GM19099 (cell line): ENCODE results near the gene LRRC43.

Source experiments
- POLR2A ChIP-seq: IDR thresholded peaks from 3 replicates; pipeline ENCODE4 v1.6.1; 2011; ENCODE audit warnings: low read depth; ENCODE audit not compliant: insufficient read length; ENCODE audit errors: extremely low read depth

LRRC43 gene, protein sequence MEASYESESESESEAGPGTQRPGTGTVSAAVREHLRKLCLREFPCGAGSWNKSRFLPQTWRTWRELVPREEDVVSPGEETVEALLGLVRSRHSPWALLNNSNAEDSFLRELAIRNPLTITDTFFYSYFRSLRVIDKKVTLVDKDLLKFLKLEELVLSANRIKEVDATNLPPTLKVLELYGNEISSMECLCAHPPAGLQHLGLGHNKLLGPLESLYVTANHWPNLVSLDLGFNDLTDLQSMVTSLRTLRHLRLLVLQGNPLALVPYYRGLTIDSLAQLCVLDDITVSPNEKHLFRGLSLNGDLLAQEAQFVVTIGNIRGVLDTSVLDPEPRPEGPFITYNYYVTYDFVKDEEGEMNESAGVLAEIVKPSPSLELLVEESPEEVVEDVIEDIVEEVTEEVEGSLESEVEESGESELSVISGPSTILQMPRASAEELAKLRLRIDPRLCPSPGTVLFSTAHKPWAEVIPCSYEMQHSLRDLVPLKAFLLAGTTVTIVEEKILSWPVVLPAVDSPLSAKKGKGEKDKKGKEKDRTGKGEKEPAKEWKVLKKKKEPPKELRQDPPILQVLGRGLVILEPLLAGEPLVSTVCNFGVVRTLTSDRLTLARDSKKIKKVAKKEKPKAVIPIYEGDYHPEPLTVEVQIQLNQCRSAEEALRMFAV

GRCh38 chr12:122182887-122183587 lies at the start of gene LRRC43:
LRRC43 (plus strand) TSS chr12:122183123; CDS start chr12:122183145, 22 bp downstream.
- no peak for TF ChIP-seq POLR2A

- no peak for TF ChIP-seq POLR2A
Measured at GRCh38 chr12:122133192-122133950, 49.6 kb upstream of the LRRC43 start.

DNA sequence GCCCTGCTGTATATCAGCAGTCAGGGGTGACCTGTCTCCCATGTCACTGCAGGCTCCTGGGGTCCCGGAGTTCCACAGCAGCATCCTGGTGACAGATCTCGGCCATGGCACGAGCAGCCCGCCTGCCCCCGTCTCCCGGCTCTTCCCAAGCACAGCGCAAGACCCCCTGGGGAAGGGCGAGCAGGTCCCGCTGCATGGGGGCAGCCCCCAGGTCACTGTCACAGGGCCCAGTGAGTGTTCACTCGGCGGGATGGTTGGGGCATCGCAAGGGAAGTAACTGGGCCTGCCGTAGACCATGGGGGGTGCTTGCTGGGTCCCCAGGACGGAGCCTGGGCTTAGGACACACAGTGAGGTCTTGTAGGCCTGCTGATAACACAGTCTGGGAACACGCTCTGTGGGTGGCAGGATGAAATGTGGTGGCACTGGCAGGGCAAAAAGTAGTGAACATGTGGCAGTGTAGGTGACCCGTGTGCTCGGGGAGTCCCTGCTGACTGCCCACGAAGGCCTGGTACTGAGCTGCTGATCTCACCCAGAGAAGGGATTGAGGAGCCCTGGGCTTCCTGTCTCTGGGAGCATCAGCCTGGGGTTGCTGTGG lies 47.4 kb upstream of the LRRC43 start:
- no peak for TF ChIP-seq POLR2A

DNA sequence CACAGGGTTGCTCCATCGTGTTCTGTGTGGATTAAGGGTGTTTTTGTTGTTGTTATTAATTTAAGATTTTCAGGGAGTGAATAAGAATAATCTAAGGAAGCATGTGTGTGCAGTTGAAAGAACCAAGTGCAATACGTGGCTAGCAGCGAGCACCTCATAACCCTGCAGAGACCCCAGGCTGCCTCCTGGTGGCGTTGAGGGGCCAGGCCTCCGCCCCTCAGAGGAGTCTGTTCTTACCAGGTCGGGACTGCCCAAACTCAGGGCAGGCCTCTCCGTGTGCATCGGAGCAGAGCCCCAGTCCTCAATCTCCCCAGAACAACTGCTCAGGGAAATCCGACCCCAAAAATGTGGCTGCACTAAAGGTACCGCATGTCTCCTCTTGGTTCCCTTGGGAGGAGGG lies 45.7 kb upstream of the LRRC43 start:
- TF ChIP-seq POLR2A = no peak

DNA sequence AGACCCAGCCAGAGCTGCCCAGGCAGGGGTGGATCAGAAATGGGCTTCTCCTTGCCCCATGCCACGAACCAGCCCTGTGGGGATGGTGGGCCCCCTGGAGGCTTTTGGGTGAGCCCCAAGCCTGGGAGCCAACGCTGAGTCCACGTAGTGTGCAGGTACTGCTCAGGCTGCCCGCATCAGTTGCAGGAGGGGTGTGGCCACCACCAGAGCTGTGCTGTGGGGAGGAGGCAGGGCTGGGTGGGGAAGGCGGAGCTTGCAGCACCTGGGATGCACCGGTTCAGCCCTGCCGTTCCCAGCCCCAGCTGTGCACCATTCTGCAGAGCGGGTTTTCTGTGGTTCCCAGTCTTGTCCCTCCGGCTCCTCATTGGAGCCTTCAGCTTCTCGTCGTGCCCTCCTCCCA lies 45.2 kb upstream of the LRRC43 start:
- no peak for TF ChIP-seq POLR2A

GRCh38 chr12:122138181-122138580 lies 44.7 kb upstream of the LRRC43 start:
- no peak for TF ChIP-seq POLR2A

DNA sequence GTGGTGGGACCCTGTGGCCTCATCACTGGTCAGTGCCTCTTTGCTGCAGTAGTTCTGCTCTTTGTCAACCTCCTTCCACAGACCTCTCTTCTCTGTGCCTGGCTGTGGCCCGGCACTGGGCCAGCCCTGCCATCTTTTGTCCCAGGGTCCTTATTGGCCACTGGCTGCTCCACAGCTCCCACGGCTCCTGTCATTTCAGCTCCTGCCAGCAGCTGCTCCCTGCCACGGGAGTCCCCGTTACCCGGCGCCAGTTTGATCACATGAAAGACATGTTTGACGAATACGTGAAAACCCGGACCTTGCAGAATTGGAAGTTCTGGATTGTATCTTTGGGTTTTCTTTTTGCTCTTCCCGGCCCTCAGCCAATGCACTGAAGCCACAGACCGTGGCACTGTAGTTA lies 44.3 kb upstream of the LRRC43 start:
- TF ChIP-seq POLR2A = no peak

DNA sequence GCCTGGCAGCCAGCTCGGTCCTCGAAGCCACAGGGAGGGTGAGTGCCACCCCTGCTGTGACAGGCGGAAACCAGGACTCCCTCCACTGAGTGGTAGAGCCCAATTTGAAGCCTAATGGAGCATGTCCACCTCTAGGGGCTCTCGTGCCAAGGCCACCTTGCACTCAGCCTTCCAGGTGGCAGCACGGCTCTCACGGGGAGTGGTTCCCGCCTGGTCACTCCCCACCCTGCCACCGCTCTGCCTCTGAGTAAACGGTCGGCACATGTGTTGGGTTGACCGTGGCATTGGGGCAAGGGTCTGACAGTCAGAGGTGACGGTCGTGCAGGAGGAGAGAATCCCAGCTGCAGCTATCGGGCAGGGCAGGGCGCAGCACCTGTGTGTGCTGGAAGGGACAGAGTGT lies 43.7 kb upstream of the LRRC43 start:
- no peak for TF ChIP-seq POLR2A

DNA sequence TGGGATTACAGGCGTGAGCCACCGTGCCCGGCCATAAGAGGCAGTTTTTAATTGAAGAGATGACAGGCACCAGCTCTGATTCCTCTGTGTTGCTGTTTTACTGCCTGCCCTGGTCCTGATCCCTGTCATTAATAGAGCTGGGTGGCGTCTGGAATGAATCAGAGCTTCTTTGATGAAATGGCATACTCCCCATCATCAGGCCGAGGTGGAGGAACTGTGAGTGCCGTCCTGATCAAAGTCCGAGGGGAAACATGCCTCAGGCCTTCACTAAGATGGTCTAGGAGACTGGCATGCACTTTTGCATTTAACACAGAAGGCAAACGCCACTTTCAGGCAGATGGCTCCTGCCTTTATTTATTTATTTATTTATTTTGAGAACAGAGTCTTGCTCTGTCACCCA lies 43.0 kb upstream of the LRRC43 start:
- no peak for TF ChIP-seq POLR2A

GRCh38 chr12:122140467-122141257 lies 42.3 kb upstream of the LRRC43 start:
- no peak for TF ChIP-seq POLR2A

DNA sequence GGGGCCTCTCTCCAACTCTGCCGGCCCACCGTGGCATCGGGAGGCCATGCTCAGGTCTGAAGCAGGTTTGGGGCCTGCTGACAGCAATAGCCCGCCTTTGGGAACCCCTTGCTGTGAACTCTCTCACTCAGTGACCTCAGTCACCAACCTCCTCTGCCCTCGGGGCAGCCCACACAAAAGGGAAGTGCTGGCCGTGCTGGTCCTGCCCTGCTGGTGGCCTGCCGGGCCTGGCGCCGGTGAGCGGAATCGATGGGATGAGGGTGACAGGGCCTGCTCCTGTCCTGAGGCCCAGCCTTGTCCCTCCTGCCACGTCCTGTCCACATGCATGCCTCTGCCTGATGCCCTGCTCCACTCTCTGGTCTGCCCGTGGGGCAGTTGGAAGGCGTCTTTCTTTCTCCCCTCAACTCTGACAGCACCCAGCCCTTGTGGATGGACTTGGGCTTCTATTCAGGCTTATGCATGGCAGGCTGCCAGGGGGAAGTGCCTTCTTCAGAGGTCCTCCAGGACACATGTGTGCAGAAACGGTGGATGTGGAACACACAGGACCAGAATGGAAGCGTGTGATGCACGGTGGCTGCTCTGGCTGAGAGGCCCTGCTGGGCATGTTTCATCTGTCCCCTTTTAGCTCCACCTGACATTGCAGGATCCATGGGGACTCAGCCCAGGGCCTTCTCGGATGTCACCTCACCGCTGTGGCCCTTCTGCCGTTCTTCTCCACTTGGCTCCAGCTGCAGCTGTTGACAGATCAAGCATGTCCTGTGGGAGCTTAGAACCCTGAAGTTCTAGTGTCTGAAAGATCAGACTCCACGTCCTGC lies 40.8 kb upstream of the LRRC43 start:
- no peak for TF ChIP-seq POLR2A

DNA sequence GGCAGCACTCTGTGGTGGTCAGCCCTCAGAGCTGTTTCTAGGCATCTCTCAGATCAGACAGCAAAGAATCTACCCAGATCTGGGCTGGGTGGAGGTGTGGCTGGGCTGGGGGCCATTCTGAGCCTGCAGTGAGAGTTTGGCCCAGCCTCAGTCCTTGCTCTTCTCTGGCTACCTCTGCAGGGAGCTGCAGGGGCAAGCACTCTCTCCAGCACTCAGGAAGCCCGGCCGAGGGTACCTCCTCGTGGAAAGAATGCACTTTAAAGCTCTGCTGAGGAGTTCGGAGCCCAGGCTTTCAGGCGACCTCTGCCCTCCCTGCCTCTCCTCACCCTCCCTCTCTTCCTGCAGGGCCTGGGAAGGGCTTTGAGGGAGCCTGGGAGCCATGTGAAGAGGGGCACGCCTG lies 40.1 kb upstream of the LRRC43 start:
- no peak for TF ChIP-seq POLR2A

DNA sequence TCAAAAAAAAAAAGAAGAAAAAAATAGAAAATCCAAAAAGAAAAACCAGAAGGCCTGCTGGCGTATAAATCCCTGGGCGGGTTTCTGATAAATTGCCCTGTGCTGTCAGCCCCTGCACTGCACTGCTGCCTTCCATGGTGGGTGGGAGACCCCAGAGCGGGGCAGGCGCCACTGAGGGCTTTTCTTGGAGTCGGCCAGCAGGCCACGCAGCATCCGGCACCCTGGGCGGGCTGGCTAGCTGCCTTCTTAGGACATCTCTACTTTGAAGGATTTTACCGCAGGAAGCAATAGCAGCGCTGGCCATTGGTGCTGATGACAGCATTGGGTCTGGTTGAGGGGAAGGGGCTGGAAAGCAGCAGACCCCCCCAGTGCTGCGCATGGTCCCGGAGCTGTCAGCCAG lies 38.0 kb upstream of the LRRC43 start:
- TF ChIP-seq POLR2A = no peak
